Trophoblast cell (in vitro differentiated cells and primary cell): ENCODE measurements around the gene ASPN.
A peak's percentile ranks its signal among the peaks of the same experiment; 100 is the strongest.

Experiments used
- DNase-seq, 2 donors: peaks; one replicate each; pipeline ENCODE4 v3.0.0-alpha.2; 2016
- H2AFZ ChIP-seq: 2 replicates; pipeline ENCODE4 v1.6.1; 2013; ENCODE audit warnings: low read length, moderate library complexity, mild to moderate bottlenecking; ENCODE audit not compliant: insufficient read depth, poor library complexity
- H2AK5ac ChIP-seq: 2 replicates; pipeline ENCODE4 v1.6.1; 2013; ENCODE audit warnings: mild to moderate bottlenecking, low read length
- H2BK120ac ChIP-seq: 2 replicates; pipeline ENCODE4 v1.6.1; 2013; ENCODE audit warnings: low read length, mild to moderate bottlenecking, moderate library complexity; ENCODE audit not compliant: insufficient read depth, poor library complexity
- H2BK12ac ChIP-seq: 2 replicates; pipeline ENCODE4 v1.6.1; 2013; ENCODE audit warnings: mild to moderate bottlenecking, low read length, moderate library complexity
- H2BK5ac ChIP-seq: 2 replicates; pipeline ENCODE4 v1.6.1; 2013; ENCODE audit warnings: low read length, low read depth, moderate library complexity, mild to moderate bottlenecking; ENCODE audit not compliant: poor library complexity
- H3K14ac ChIP-seq: 2 replicates; pipeline ENCODE4 v1.6.1; 2013; ENCODE audit warnings: mild to moderate bottlenecking, low read length
- H3K18ac ChIP-seq: 2 replicates; pipeline ENCODE4 v1.6.1; 2013; ENCODE audit warnings: mild to moderate bottlenecking, low read length
- H3K23ac ChIP-seq: 2 replicates; pipeline ENCODE4 v1.6.1; 2013; ENCODE audit warnings: low read length
- H3K27ac ChIP-seq: 2 replicates; pipeline ENCODE4 v1.5.1; 2013; ENCODE audit warnings: low read depth, mild to moderate bottlenecking, inconsistent platforms, low read length, moderate library complexity
- H3K27me3 ChIP-seq: 2 replicates; pipeline ENCODE4 v1.6.1; 2013; ENCODE audit warnings: inconsistent platforms, mild to moderate bottlenecking, low read length, moderate library complexity; ENCODE audit not compliant: insufficient read depth
- H3K36me3 ChIP-seq, 2 experiments: 1 replicate in 1 of 2; 2 replicates in 1 of 2; pipeline ENCODE4 v1.6.1; 2013; ENCODE audit warnings: low read length in 2 of 2, mild to moderate bottlenecking in 2 of 2, moderate library complexity in 1 of 2; ENCODE audit not compliant: insufficient read depth in 2 of 2, control insufficient read depth in 1 of 2
- H3K4ac ChIP-seq: 2 replicates; pipeline ENCODE4 v1.6.1; 2013; ENCODE audit warnings: low read depth, mild to moderate bottlenecking, low read length, moderate library complexity
- H3K4me1 ChIP-seq, 2 experiments: 1 replicate in 1 of 2; 2 replicates in 1 of 2; pipeline ENCODE4 v1.6.1; 2013; ENCODE audit warnings: low read length in 2 of 2, mild to moderate bottlenecking in 2 of 2, moderate library complexity in 1 of 2; ENCODE audit not compliant: insufficient read depth in 2 of 2, control insufficient read depth in 1 of 2
- H3K4me2 ChIP-seq: 2 replicates; pipeline ENCODE4 v1.6.1; 2013; ENCODE audit warnings: inconsistent platforms, mild to moderate bottlenecking, low read length, moderate library complexity
- H3K4me3 ChIP-seq: 2 replicates; pipeline ENCODE4 v1.5.1; 2013; ENCODE audit warnings: mild to moderate bottlenecking, low read depth, low read length, inconsistent platforms
- H3K79me1 ChIP-seq: one replicate; pipeline ENCODE4 v1.6.1; 2013; ENCODE audit warnings: low read length
- H3K79me2 ChIP-seq: 2 replicates; pipeline ENCODE4 v1.6.1; 2013; ENCODE audit warnings: low read length, mild to moderate bottlenecking; ENCODE audit not compliant: control insufficient read depth, insufficient read depth, poor library complexity
- H3K9ac ChIP-seq: 2 replicates; pipeline ENCODE4 v1.6.1; 2013; ENCODE audit warnings: mild to moderate bottlenecking, low read length
- H3K9me3 ChIP-seq: 2 replicates; pipeline ENCODE4 v1.6.1; 2013; ENCODE audit warnings: low read depth, mild to moderate bottlenecking, control low read depth, inconsistent platforms, low read length; ENCODE audit not compliant: insufficient read depth
- H4K12ac ChIP-seq: 2 replicates; pipeline ENCODE4 v1.6.1; 2013; ENCODE audit warnings: low read depth, mild to moderate bottlenecking, low read length, moderate library complexity
- H4K8ac ChIP-seq: 2 replicates; pipeline ENCODE4 v1.6.1; 2013; ENCODE audit warnings: low read depth, mild to moderate bottlenecking, low read length, moderate library complexity
- H4K91ac ChIP-seq: one replicate; pipeline ENCODE4 v1.6.1; 2013; ENCODE audit warnings: low read depth, mild to moderate bottlenecking, low read length, moderate library complexity
- WGBS: extraction: QIAGEN DNeasy Blood & Tissue Kit; methylation state at CpG from one replicate; pipeline ENCODE4 v1.1.7; 2013; ENCODE audit warnings: missing lambda C conversion rate; ENCODE audit not compliant: insufficient read length, insufficient coverage; ENCODE audit errors: extremely low coverage; 5-methylcytosine and 5-hydroxymethylcytosine counted together

ASPN gene

GRCh38 chr9:92501671-92502393 is 19.5 kb upstream of the ASPN start:
- Histone ChIP-seq H2AK5ac (no peak overlapping the region), H3K4me2 (no peak overlapping the region), H3K4me1 (peaks cover 9 to 10% of the 10 kb centered on the region in 2 experiments), H3K27ac (peak overlapping the region; percentile 21), H3K23ac (no peak overlapping the region), H2AFZ (no peak overlapping the region), H3K4ac (no peak overlapping the region), H2BK5ac (no peak overlapping the region), H3K14ac (no peak overlapping the region), H3K9ac (no peak overlapping the region), H4K91ac (no peak overlapping the region), H3K79me1 (no peaks in the 10 kb centered on the region), H2BK120ac (no peak overlapping the region), H3K4me3 (no peak overlapping the region), H3K27me3 (no peaks in the 10 kb centered on the region), H2BK12ac (no peak overlapping the region), H3K79me2 (no peaks in the 10 kb centered on the region), H4K8ac (no peak overlapping the region), H3K9me3 (peaks cover 1% of the 10 kb centered on the region), H4K12ac (no peak overlapping the region), H3K36me3 (no peaks in the 10 kb centered on the region), H3K18ac (no peak overlapping the region)
- DNase-seq = peak; percentile 95 to 96
- WGBS = no CpG with 5 or more reads among the region's 5 CpGs

- Histone ChIP-seq H4K91ac (no peak overlapping the region), H2AK5ac (no peak overlapping the region), H4K8ac (no peak overlapping the region), H3K27ac (no peak overlapping the region), H3K23ac (no peak overlapping the region), H2BK12ac (no peak overlapping the region), H3K4ac (no peak overlapping the region), H3K4me2 (no peak overlapping the region), H3K79me2 (no peaks in the 10 kb centered on the region), H3K9me3 (peaks cover 1% of the 10 kb centered on the region), H3K9ac (no peak overlapping the region), H3K36me3 (no peaks in the 10 kb centered on the region), H2AFZ (no peak overlapping the region), H3K79me1 (no peaks in the 10 kb centered on the region), H3K27me3 (no peaks in the 10 kb centered on the region), H2BK120ac (no peak overlapping the region), H3K14ac (no peak overlapping the region), H3K18ac (no peak overlapping the region), H2BK5ac (no peak overlapping the region), H3K4me1 (peaks cover 9 to 10% of the 10 kb centered on the region in 2 experiments), H3K4me3 (no peak overlapping the region), H4K12ac (no peak overlapping the region)
- no CpG with 5 or more reads among the region's 5 CpGs for WGBS
- DNase-seq = no peak
These were observed 18.4 kb upstream of the ASPN start for GRCh38 chr9:92500725-92501124.

- H3K18ac ChIP-seq = no peak overlapping the region
These were observed 17.4 kb upstream of the ASPN start for GRCh38 chr9:92499701-92500100.

GRCh38 chr9:92496396-92497176 is 14.3 kb upstream of the ASPN start:
- Histone ChIP-seq H3K27me3 (no peaks in the 10 kb centered on the region), H3K4me1 (peaks cover 3 to 4% of the 10 kb centered on the region in 2 experiments), H2BK120ac (no peak overlapping the region), H2BK12ac (no peak overlapping the region), H3K9ac (no peak overlapping the region), H3K79me2 (no peaks in the 10 kb centered on the region), H3K9me3 (peaks cover 3% of the 10 kb centered on the region), H3K4ac (no peak overlapping the region), H3K18ac (no peak overlapping the region), H4K91ac (no peak overlapping the region), H3K14ac (no peak overlapping the region), H3K4me2 (no peak overlapping the region), H3K4me3 (no peak overlapping the region), H2AK5ac (no peak overlapping the region), H3K36me3 (no peaks in the 10 kb centered on the region), H4K12ac (no peak overlapping the region), H2AFZ (no peak overlapping the region), H4K8ac (no peak overlapping the region), H2BK5ac (no peak overlapping the region), H3K23ac (no peak overlapping the region), H3K27ac (no peak overlapping the region), H3K79me1 (no peaks in the 10 kb centered on the region)
- no CpG with 5 or more reads among the region's 5 CpGs for WGBS
- DNase-seq = no peak

More at GRCh38 chr9:92499701-92500100, 17.4 kb upstream of the ASPN start:
- Histone ChIP-seq H4K12ac (no peak overlapping the region), H3K79me2 (no peaks in the 10 kb centered on the region), H2BK5ac (no peak overlapping the region), H3K9me3 (peaks cover 1% of the 10 kb centered on the region), H3K4me1 (peaks cover 9 to 10% of the 10 kb centered on the region in 2 experiments), H3K36me3 (no peaks in the 10 kb centered on the region), H2AK5ac (no peak overlapping the region), H3K23ac (no peak overlapping the region), H3K4me3 (no peak overlapping the region), H4K91ac (no peak overlapping the region), H2BK12ac (no peak overlapping the region), H3K79me1 (no peaks in the 10 kb centered on the region), H2BK120ac (no peak overlapping the region), H3K27ac (no peak overlapping the region), H3K4me2 (no peak overlapping the region), H3K9ac (no peak overlapping the region), H2AFZ (no peak overlapping the region), H3K4ac (no peak overlapping the region), H3K27me3 (no peaks in the 10 kb centered on the region), H3K14ac (no peak overlapping the region), H4K8ac (no peak overlapping the region)
- WGBS = no CpG with 5 or more reads among the region's 2 CpGs
- DNase-seq = no peak
